ENCODE results near the gene AHSG. TPM values are rescaled to one million over a fixed set of nuclear protein-coding genes. Genes with fewer than 3 reads are reported as not detected.

Gene AHSG
- total RNA-seq, result not detected in 2 replicates

GRCh38 chr3:186612721-186613636, at the start of gene AHSG:
AHSG (plus strand) TSS chr3:186613060; CDS start chr3:186613142, 82 bp downstream.

GRCh38 chr3:186567072-186567921, 45.6 kb upstream of the AHSG start, which contains the start of gene TBCCD1:
TBCCD1 (minus strand) TSS chr3:186567339; CDS start chr3:186564329, 3,010 bp downstream.

GRCh38 chr3:186570096-186570940, 42.5 kb upstream of the AHSG start, which contains the start of gene DNAJB11:
DNAJB11 (plus strand) TSS chr3:186570720; CDS start chr3:186570898, 178 bp downstream.

GRCh38 chr3:186639778-186640472, 27.1 kb downstream of the AHSG start, which contains the start of gene FETUB:
FETUB (plus strand) TSS chr3:186640399; CDS start chr3:186640461, 62 bp downstream.

GRCh38 chr3:186665625-186666188, 52.8 kb downstream of the AHSG start, which contains the start of gene HRG:
HRG (plus strand) TSS chr3:186666014; CDS start chr3:186666032, 18 bp downstream.

Other genes starting within 250 kb of the AHSG start
- gene CRYGS, start 68.7 kb upstream of the AHSG start, total RNA-seq, result 0.99 and 2.2 TPM in 2 replicates
- gene TBCCD1, start 45.7 kb upstream of the AHSG start, total RNA-seq, result 18.3 and 18.6 TPM in 2 replicates
- 59.7 and 62.5 TPM in 2 replicates for gene DNAJB11, start 42.3 kb upstream of the AHSG start, total RNA-seq
- not detected in 2 replicates for gene FETUB, start 27.3 kb downstream of the AHSG start, total RNA-seq
- not detected in 2 replicates for gene HRG, start 53.0 kb downstream of the AHSG start, total RNA-seq
- not detected in 2 replicates for gene KNG1, start 104.3 kb downstream of the AHSG start, total RNA-seq
- gene EIF4A2, start 170.5 kb downstream of the AHSG start, total RNA-seq, result 464 and 869 TPM in 2 replicates
- gene RFC4, start 193.4 kb downstream of the AHSG start, total RNA-seq, result 17.2 and 24.7 TPM in 2 replicates
- under 0.01 TPM in 1 of 2 replicates, not detected in the other for gene ADIPOQ, start 229.7 kb downstream of the AHSG start, total RNA-seq

Data from endothelial cell of coronary artery (primary cell).